Activated gamma-delta T cell treated with Interleukin-2 at 50 U/mL for 16 hours (primary cell): Measurements from ENCODE around the gene MRFAP1.
A peak's percentile ranks its signal among the peaks of the same experiment; 100 is the strongest.
"Not testable (repeated sequence)": the region's sequence is repeated elsewhere in the genome, so short reads cannot be mapped to it uniquely, and the experiment has no call there.

Source experiments
- DNase-seq: peaks from one replicate; pipeline ENCODE4 v3.0.0-alpha.2; 2020

The MRFAP1 gene

GRCh38 chr4:6672541-6673190 is 32.2 kb downstream of the MRFAP1 start:
- not testable (repeated sequence) for DNase-seq

- peak; percentile 35 for DNase-seq
Measured at GRCh38 chr4:6673191-6673659, 32.7 kb downstream of the MRFAP1 start.

GRCh38 chr4:6673660-6674499 is 33.4 kb downstream of the MRFAP1 start:
- peak; percentile 91 for DNase-seq

GRCh38 chr4:6674500-6675149 is 34.1 kb downstream of the MRFAP1 start:
- DNase-seq, result peak; percentile 65

GRCh38 chr4:6676722-6677558 is 36.5 kb downstream of the MRFAP1 start:
- DNase-seq, result no peak

GRCh38 chr4:6680372-6681034 is 40.0 kb downstream of the MRFAP1 start:
- DNase-seq, result no peak

- no peak for DNase-seq
Measured at GRCh38 chr4:6681191-6681590, 40.7 kb downstream of the MRFAP1 start.

GRCh38 chr4:6682862-6683590 is 42.5 kb downstream of the MRFAP1 start:
- DNase-seq, result no peak

- no peak for DNase-seq
Measured at GRCh38 chr4:6684656-6685055, 44.2 kb downstream of the MRFAP1 start.

GRCh38 chr4:6686104-6686787 is 45.8 kb downstream of the MRFAP1 start:
- no peak for DNase-seq

- DNase-seq, result no peak
Measured at GRCh38 chr4:6687947-6688878, 47.7 kb downstream of the MRFAP1 start.

GRCh38 chr4:6688879-6689505 is 48.5 kb downstream of the MRFAP1 start:
- peak; percentile 79 for DNase-seq

- DNase-seq, result no peak
Measured at GRCh38 chr4:6689506-6689960, 49.0 kb downstream of the MRFAP1 start.
